Transverse colon (tissue), 4 donors: Measurements from ENCODE around the gene MYADML2. TPM values are rescaled to one million over a fixed set of nuclear protein-coding genes. Genes with fewer than 3 reads are reported as not detected.

Experiments used
- DNase-seq: peaks from one replicate; pipeline ENCODE4 v3.0.0-alpha.2; 2019
- H3K27ac ChIP-seq, 4 donors: fragments of 200-600 bp; sonication (generic); 2 replicates each; pipeline ENCODE4 v1.5.1; 2016 to 2018; ENCODE audit warnings: inconsistent platforms in 4 of 4
- H3K27me3 ChIP-seq: fragments of 200-600 bp; sonication (generic); 2 replicates; pipeline ENCODE4 v1.5.1; 2017; ENCODE audit warnings: inconsistent platforms
- H3K36me3 ChIP-seq, 4 donors: fragments of 200-600 bp; sonication (generic); 2 replicates each; pipeline ENCODE4 v1.5.1; 2017 to 2019; ENCODE audit warnings: inconsistent platforms in 4 of 4
- H3K4me1 ChIP-seq, 4 donors: fragments of 200-600 bp; sonication (generic); 2 replicates each; pipeline ENCODE4 v1.5.1; 2017 to 2020; ENCODE audit warnings: inconsistent platforms in 4 of 4
- H3K4me3 ChIP-seq, 4 donors: fragments of 200-600 bp; sonication (generic); 1 replicate in 1 of 4; 2 replicates in 3 of 4; pipeline versions ENCODE4 v1.5.1 to v1.6.1; 2017 to 2019; ENCODE audit warnings: inconsistent platforms in 4 of 4
- H3K9me3 ChIP-seq, 2 donors: fragments of 200-600 bp; sonication (generic); 2 replicates each; pipeline ENCODE4 v1.5.1; 2017 to 2019; ENCODE audit warnings: inconsistent platforms in 2 of 2
- CTCF ChIP-seq, 5 experiments: fragments of 200-600 bp in 3 of 5; fragments of 450-650 bp in 2 of 5; sonication (generic) in 3 of 5; IDR thresholded peaks; 1 replicate in 2 of 5; 2 replicates in 3 of 5; pipeline ENCODE4 v1.5.1; 2016 to 2017; ENCODE audit warnings: antibody characterized with exemption in 5 of 5, inconsistent platforms in 3 of 5, mild to moderate bottlenecking in 2 of 5, moderate library complexity in 1 of 5
- EP300 ChIP-seq: sonication (generic); formaldehyde crosslinking; IDR thresholded peaks from one replicate; pipeline ENCODE4 v1.6.1; 2017; ENCODE audit warnings: antibody characterized with exemption, low read depth
- POLR2A ChIP-seq: fragments of 450-650 bp; IDR thresholded peaks from one replicate; pipeline ENCODE4 v1.6.1; 2016; ENCODE audit warnings: antibody characterized with exemption, mild to moderate bottlenecking, moderate library complexity
- POLR2AphosphoS5 ChIP-seq, 3 donors: sonication (generic); formaldehyde crosslinking; IDR thresholded peaks; one replicate each; pipeline ENCODE4 v1.6.1; 2016; ENCODE audit warnings: antibody characterized with exemption in 3 of 3
- WGBS, 2 donors: methylation state at CpG; one replicate each; pipeline ENCODE4 v1.1.5; 2018; ENCODE audit warnings: low coverage in 1 of 2; 5-methylcytosine and 5-hydroxymethylcytosine counted together
- in situ Hi-C, 4 donors: fragments of 200-750 bp; cut with MboI; loops; one replicate each; pipeline versions ENCODE4 v1.15.0 to v1.15.1; 2017; ENCODE audit warnings: low sequenced_read_pairs in 3 of 4, low pct_ligation_motif_present in 1 of 4, low pct_unique_long_range_greater_than_20kb in 1 of 4
- intact Hi-C: fragments of 100-400 bp; cut with DNase I; formaldehyde crosslinking; loops from one replicate; pipeline ENCODE4 v1.15.1; 2023; ENCODE audit warnings: low total_unique reads
- total RNA-seq, 4 donors: library from RNA; depleted of rRNA; stranded (reverse); fragments of >200 nt; gene quantifications; one replicate each; pipeline ENCODE4 v1.1.0, GENCODE V29; 2016

MYADML2 gene
- total RNA-seq, 4 donors from 2014 or later, result not detected

- WGBS, 2 donors, result 60 to 67% methylated on average over 6 to 21 of the region's 21 CpGs
- DNase-seq, result peak; percentile 70
- in situ Hi-C loops, result no loop called here
- Histone ChIP-seq H3K4me1 (peaks cover 11 to 55% (median 39%) of the 10 kb centered on the region in 4 donors), H3K27me3 (no peaks in the 10 kb centered on the region), H3K36me3 (peaks cover 0 to 26% (median 10%) of the 10 kb centered on the region in 4 donors), H3K9me3 (no peaks in the 10 kb centered on the region), H3K27ac (peak overlapping the region; percentile 88 to 92 (median 90)), H3K4me3 (peak overlapping the region in 3 of 4 donors; percentile 83 to 99 (median 90))
- intact Hi-C loops, result no loop called here
- TF ChIP-seq EP300, result no peak
- TF ChIP-seq POLR2A, result peak; percentile 88
- TF ChIP-seq POLR2AphosphoS5 (IDR thresholded peaks at IDR 0.05), result peak in 2 of 3 donors; percentile 90 to 94
Observed at GRCh38 chr17:81916234-81917001, 30.6 kb downstream of the MYADML2 start.

GRCh38 chr17:81915331-81915730 lies 31.7 kb downstream of the MYADML2 start:
- Histone ChIP-seq H3K9me3 (no peaks in the 10 kb centered on the region), H3K4me3 (no peak overlapping the region), H3K36me3 (peaks cover 0 to 26% (median 10%) of the 10 kb centered on the region in 4 donors), H3K27ac (no peak overlapping the region), H3K27me3 (no peaks in the 10 kb centered on the region), H3K4me1 (peaks cover 12 to 51% (median 36%) of the 10 kb centered on the region in 4 donors)
- TF ChIP-seq EP300 (no peak), CTCF (IDR thresholded peaks at IDR 0.05) (no peak), POLR2A (no peak), POLR2AphosphoS5 (IDR thresholded peaks at IDR 0.05) (no peak)
- 98% methylated on average over 10 of the region's 12 CpGs; no CpG with 5 or more reads in 1 of the 2 donors for WGBS, 2 donors
- intact Hi-C loops, result no loop called here
- no peak for DNase-seq
- in situ Hi-C loops, result no loop called here

GRCh38 chr17:81914103-81914850 lies 32.8 kb downstream of the MYADML2 start:
- intact Hi-C loops, result no loop called here
- WGBS, 2 donors, result 95% methylated on average over 36 of the region's 36 CpGs; no CpG with 5 or more reads in 1 of the 2 donors

More at GRCh38 chr17:81914103-81914850, 32.8 kb downstream of the MYADML2 start:
- in situ Hi-C loops, result no loop called here
- Histone ChIP-seq H3K27ac (no peak overlapping the region), H3K27me3 (no peaks in the 10 kb centered on the region), H3K4me3 (no peak overlapping the region), H3K4me1 (peaks cover 21 to 48% (median 36%) of the 10 kb centered on the region in 4 donors), H3K36me3 (peaks cover 0 to 26% (median 10%) of the 10 kb centered on the region in 4 donors), H3K9me3 (no peaks in the 10 kb centered on the region)
- TF ChIP-seq CTCF (IDR thresholded peaks at IDR 0.05), result no peak
- no peak for TF ChIP-seq POLR2A
- TF ChIP-seq EP300, result no peak
- no peak for TF ChIP-seq POLR2AphosphoS5 (IDR thresholded peaks at IDR 0.05)
- no peak for DNase-seq
